Endothelial cell of umbilical vein (primary cell): Measurements from ENCODE around the gene LLCFC1. TPM values are rescaled to one million over a fixed set of nuclear protein-coding genes. Genes with fewer than 3 reads are reported as not detected.

Experiments
- BruUV-seq: library from RNA; stranded (reverse); fragments of 400-500 nt; replicated peaks from 2 replicates; lab custom pipeline; 2021; lab: Mats Ljungman, UMichigan
- CTCF ChIA-PET: fragments of 300-600, 350-600 bp; sonication (Branson Sonifier 250); formaldehyde crosslinking; loops from one replicate; lab custom pipeline; 2021; ENCODE audit warnings: antibody characterized with exemption, inconsistent platforms; lab: Charles Lee
- POLR2A ChIA-PET: fragments of 300-600, 350-600 bp; sonication (Branson Sonifier 250); formaldehyde crosslinking; loops from one replicate; lab custom pipeline; 2021; ENCODE audit warnings: antibody characterized with exemption, inconsistent platforms; lab: Charles Lee
- DNase-seq: peaks from one replicate; pipeline ENCODE4 v3.0.0-alpha.2; 2011; ENCODE audit warnings: low read depth, low spot score
- FAIRE-seq: peaks from 2 replicates; lab custom pipeline; 2011; peaks lifted over from hg19 to GRCh38; lab: Jason Lieb, UNC
- H2AFZ ChIP-seq: 2 replicates; pipeline ENCODE4 v1.6.0; 2012; ENCODE audit warnings: low read depth, low read length, control low read depth, inconsistent platforms
- H3K27ac ChIP-seq: 2 replicates; pipeline ENCODE4 v1.5.1; 2011; ENCODE audit warnings: low read depth, mild to moderate bottlenecking, control low read depth, low read length, moderate library complexity; ENCODE audit not compliant: insufficient read depth
- H3K27me3 ChIP-seq, 2 experiments: 2 replicates each; pipeline versions ENCODE4 v1.6.0 to v1.6.1; 2011; ENCODE audit warnings: low read length in 2 of 2, mixed read lengths in 1 of 2; ENCODE audit not compliant: control insufficient read depth in 2 of 2, insufficient read depth in 2 of 2
- H3K36me3 ChIP-seq, 2 experiments: 2 replicates in 1 of 2; 3 replicates in 1 of 2; pipeline ENCODE4 v1.5.1; 2011; ENCODE audit warnings: low read length in 2 of 2, mild to moderate bottlenecking in 1 of 2, moderate library complexity in 1 of 2; ENCODE audit not compliant: control insufficient read depth in 2 of 2, insufficient read depth in 2 of 2; ENCODE audit errors: extremely low read depth in 1 of 2
- H3K4me1 ChIP-seq: 3 replicates; pipeline ENCODE4 v1.5.1; 2011; ENCODE audit warnings: mild to moderate bottlenecking, low read length; ENCODE audit not compliant: control insufficient read depth, insufficient read depth; ENCODE audit errors: extremely low read depth
- H3K4me2 ChIP-seq: 2 replicates; pipeline ENCODE4 v1.6.1; 2011; ENCODE audit warnings: low read length, control low read depth, mixed read lengths; ENCODE audit not compliant: insufficient read depth
- H3K4me3 ChIP-seq, 3 experiments: fragments of 200-600 bp in 1 of 3; sonication (generic), shearing (Covaris generic) in 1 of 3; replicated peaks in 1 of 3; 2 replicates each; pipeline ENCODE4 v1.5.1; 2011 to 2016; ENCODE audit warnings: control low read depth in 3 of 3, low read length in 3 of 3, mild to moderate bottlenecking in 2 of 3, inconsistent platforms in 1 of 3, low read depth in 1 of 3, moderate library complexity in 1 of 3; ENCODE audit not compliant: insufficient read depth in 1 of 3
- H3K79me2 ChIP-seq: 2 replicates; pipeline ENCODE4 v1.6.0; 2012; ENCODE audit warnings: low read length, inconsistent platforms; ENCODE audit not compliant: control insufficient read depth, insufficient read depth
- H3K9ac ChIP-seq: replicated peaks from 2 replicates; pipeline ENCODE3; 2011; ENCODE audit warnings: low read length, control low read depth; ENCODE audit not compliant: insufficient read depth; ENCODE audit errors: extremely low read depth
- H3K9me1 ChIP-seq: replicated peaks from 3 replicates; pipeline ENCODE4 v1.6.0; 2011; ENCODE audit warnings: mild to moderate bottlenecking, low read length; ENCODE audit not compliant: control insufficient read depth, insufficient read depth; ENCODE audit errors: extremely low read depth
- H3K9me3 ChIP-seq: replicated peaks from 2 replicates; pipeline ENCODE4 v1.5.1; 2012; ENCODE audit warnings: low read length, inconsistent platforms; ENCODE audit not compliant: control insufficient read depth, insufficient read depth
- H4K20me1 ChIP-seq: replicated peaks from 2 replicates; pipeline ENCODE3; 2011; ENCODE audit warnings: mild to moderate bottlenecking, low read length; ENCODE audit not compliant: control insufficient read depth, insufficient read depth; ENCODE audit errors: extremely low read depth
- EZH2 ChIP-seq: IDR thresholded peaks from 2 replicates; pipeline ENCODE4 v1.6.1; 2012; ENCODE audit warnings: borderline replicate concordance, low read depth, mild to moderate bottlenecking, moderate library complexity, low read length, inconsistent platforms; ENCODE audit not compliant: severe bottlenecking
- FOS ChIP-seq: IDR thresholded peaks from 2 replicates; pipeline ENCODE4 v1.6.1; 2011; ENCODE audit warnings: mild to moderate bottlenecking, low read length, moderate library complexity, borderline replicate concordance; ENCODE audit not compliant: insufficient read depth
- GATA2 ChIP-seq: IDR thresholded peaks from 2 replicates; pipeline ENCODE4 v1.7.0; 2011; ENCODE audit warnings: low read depth, mild to moderate bottlenecking, moderate library complexity, mixed read lengths, low read length; ENCODE audit not compliant: insufficient read length, insufficient read depth
- JUN ChIP-seq: IDR thresholded peaks from 2 replicates; pipeline ENCODE4 v1.6.1; 2011; ENCODE audit warnings: borderline replicate concordance, low read depth; ENCODE audit not compliant: insufficient read length, insufficient read depth
- MYC ChIP-seq: IDR thresholded peaks from one replicate; pipeline ENCODE4 v1.6.1; 2011; ENCODE audit warnings: mild to moderate bottlenecking, low read depth, low read length
- POLR2A ChIP-seq: IDR thresholded peaks from 2 replicates; pipeline ENCODE4 v1.6.1; 2012; ENCODE audit warnings: low read depth, mild to moderate bottlenecking, control low read depth, low read length
- POLR2AphosphoS5 ChIP-seq: IDR thresholded peaks from 2 replicates; pipeline ENCODE4 v1.6.1; 2012; ENCODE audit warnings: low read depth, mild to moderate bottlenecking, control low read depth, low read length, moderate library complexity; ENCODE audit not compliant: insufficient read depth
- dilution Hi-C: fragments of 300-500 bp; cut with MboI; formaldehyde crosslinking; loops from one replicate; pipeline ENCODE4 v1.15.0; 2019; ENCODE audit warnings: low sequenced_read_pairs; ENCODE audit not compliant: extremely low pct_ligation_motif_present
- intact Hi-C: fragments of 100-400 bp; cut with micrococcal nuclease; formaldehyde crosslinking; loops from one replicate; pipeline ENCODE4 v1.10.0; 2022
- polyA plus RNA-seq, 4 experiments: library from polyadenylated mRNA; depleted of rRNA in 3 of 4; stranded (reverse) in 3 of 4; unstranded in 1 of 4; fragments of >200 nt; gene quantifications; 2 replicates each; pipeline versions ENCODE4 v1.2.1 to v1.2.3, GENCODE V29; 2011 to 2012; ENCODE audit warnings: missing spikeins in 1 of 4
- total RNA-seq: library from RNA; stranded (reverse); gene quantifications from 2 replicates; pipeline ENCODE4 v1.2.3, GENCODE V29; 2021
- TF ChIP-seq, protein P1 (sequence below), 2 donors: IDR thresholded peaks; 1 replicate in 1 of 2; 2 replicates in 1 of 2; pipeline ENCODE4 v1.5.1; 2011; ENCODE audit warnings: low read length in 2 of 2, mild to moderate bottlenecking in 2 of 2, moderate library complexity in 2 of 2, control low read depth in 1 of 2, inconsistent platforms in 1 of 2, low read depth in 1 of 2; ENCODE audit not compliant: insufficient read depth in 1 of 2; ENCODE audit errors: extremely low read depth in 1 of 2

Gene LLCFC1
- total and polyA plus RNA-seq, 2 donors (not counting 3 experiments of a cell fraction or from before 2014, with no cell fraction given) = not detected

DNA sequence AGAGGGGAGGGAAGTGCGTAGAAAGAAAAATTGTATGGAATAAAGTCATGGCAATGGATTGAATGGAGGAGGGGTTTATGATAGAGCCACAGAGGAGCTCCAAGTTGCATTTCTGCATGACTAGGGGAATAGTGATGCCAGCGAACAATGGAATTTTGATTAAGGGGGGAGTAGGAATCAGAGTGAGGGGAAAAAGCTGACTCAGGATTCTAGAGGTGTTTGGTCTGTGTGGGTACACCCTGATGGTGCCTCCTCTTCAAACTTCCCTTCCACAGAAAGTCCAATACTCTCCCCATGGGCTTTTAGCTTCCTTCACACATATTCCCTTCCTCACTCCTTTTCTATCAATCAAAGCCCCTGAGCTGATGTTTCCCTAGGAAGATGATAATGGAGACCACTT, 24.7 kb downstream of the LLCFC1 start:
- DNase-seq (no peak), FAIRE-seq (no peak)
- no peaks in the 10 kb centered on the region for H3K9me3 ChIP-seq
- no peak overlapping the region for H3K4me2 ChIP-seq
- H3K27ac ChIP-seq = no peak overlapping the region
- H3K9me1 ChIP-seq = no peaks in the 10 kb centered on the region
- ChIA-PET POLR2A (no interaction called here), CTCF (no interaction called here)
- no peak overlapping the region for H2AFZ ChIP-seq
- no peak overlapping the region for H3K4me3 ChIP-seq
- no peaks in the 10 kb centered on the region for H3K79me2 ChIP-seq
- H3K4me1 ChIP-seq = no peaks in the 10 kb centered on the region
- BruUV-seq = no TSS peak
- H3K27me3 ChIP-seq = no peaks in the 10 kb centered on the region
- dilution Hi-C loops (no loop called here), intact Hi-C loops (no loop called here)
- no peak for TF ChIP-seq POLR2A
- TF ChIP-seq, protein P1, sequence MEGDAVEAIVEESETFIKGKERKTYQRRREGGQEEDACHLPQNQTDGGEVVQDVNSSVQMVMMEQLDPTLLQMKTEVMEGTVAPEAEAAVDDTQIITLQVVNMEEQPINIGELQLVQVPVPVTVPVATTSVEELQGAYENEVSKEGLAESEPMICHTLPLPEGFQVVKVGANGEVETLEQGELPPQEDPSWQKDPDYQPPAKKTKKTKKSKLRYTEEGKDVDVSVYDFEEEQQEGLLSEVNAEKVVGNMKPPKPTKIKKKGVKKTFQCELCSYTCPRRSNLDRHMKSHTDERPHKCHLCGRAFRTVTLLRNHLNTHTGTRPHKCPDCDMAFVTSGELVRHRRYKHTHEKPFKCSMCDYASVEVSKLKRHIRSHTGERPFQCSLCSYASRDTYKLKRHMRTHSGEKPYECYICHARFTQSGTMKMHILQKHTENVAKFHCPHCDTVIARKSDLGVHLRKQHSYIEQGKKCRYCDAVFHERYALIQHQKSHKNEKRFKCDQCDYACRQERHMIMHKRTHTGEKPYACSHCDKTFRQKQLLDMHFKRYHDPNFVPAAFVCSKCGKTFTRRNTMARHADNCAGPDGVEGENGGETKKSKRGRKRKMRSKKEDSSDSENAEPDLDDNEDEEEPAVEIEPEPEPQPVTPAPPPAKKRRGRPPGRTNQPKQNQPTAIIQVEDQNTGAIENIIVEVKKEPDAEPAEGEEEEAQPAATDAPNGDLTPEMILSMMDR (IDR thresholded peaks at IDR 0.05; ENCODE audit: extremely low read depth in 1 of 2, insufficient read depth in 1 of 2, low read depth in 1 of 2, low read length in 2 of 2) = no peak
- no peak for TF ChIP-seq JUN
- no peak for TF ChIP-seq GATA2
- no peak for TF ChIP-seq MYC
- no peak for TF ChIP-seq EZH2
- TF ChIP-seq POLR2AphosphoS5 = no peak
- TF ChIP-seq FOS = no peak
- H3K36me3 ChIP-seq = no peaks in the 10 kb centered on the region
- H4K20me1 ChIP-seq = no peaks in the 10 kb centered on the region
- H3K9ac ChIP-seq = no peak overlapping the region
